HG03565 (cell line): ENCODE results near the gene NAPSA.
A peak's percentile ranks its signal among the peaks of the same experiment; 100 is the strongest.
"Not testable (repeated sequence)": the region's sequence is repeated elsewhere in the genome, so short reads cannot be mapped to it uniquely, and the experiment has no call there.

Source experiments
- ATAC-seq: cut with Tn5 transposase; IDR thresholded peaks from one replicate; pipeline ENCODE4 v1.9.1; 2021; ENCODE audit warnings: mild to moderate bottlenecking, moderate library complexity; ENCODE audit not compliant: unreplicated experiment

The NAPSA gene

GRCh38 chr19:50332244-50333038 lies 33.0 kb downstream of the NAPSA start:
- no peak for ATAC-seq

DNA sequence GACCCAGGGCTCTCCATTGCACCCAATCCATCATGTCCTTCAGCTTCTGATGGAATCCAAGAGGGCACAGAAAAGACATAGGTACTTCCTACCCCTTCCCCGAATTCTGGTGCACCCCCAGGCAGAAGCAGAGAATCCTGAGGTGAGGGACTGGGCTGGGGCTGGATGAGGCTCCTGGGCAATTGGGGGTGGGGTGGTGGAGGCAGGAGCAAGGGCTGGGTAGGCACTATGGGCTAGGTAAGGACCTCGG lies 33.5 kb downstream of the NAPSA start:
- ATAC-seq, result no peak

DNA sequence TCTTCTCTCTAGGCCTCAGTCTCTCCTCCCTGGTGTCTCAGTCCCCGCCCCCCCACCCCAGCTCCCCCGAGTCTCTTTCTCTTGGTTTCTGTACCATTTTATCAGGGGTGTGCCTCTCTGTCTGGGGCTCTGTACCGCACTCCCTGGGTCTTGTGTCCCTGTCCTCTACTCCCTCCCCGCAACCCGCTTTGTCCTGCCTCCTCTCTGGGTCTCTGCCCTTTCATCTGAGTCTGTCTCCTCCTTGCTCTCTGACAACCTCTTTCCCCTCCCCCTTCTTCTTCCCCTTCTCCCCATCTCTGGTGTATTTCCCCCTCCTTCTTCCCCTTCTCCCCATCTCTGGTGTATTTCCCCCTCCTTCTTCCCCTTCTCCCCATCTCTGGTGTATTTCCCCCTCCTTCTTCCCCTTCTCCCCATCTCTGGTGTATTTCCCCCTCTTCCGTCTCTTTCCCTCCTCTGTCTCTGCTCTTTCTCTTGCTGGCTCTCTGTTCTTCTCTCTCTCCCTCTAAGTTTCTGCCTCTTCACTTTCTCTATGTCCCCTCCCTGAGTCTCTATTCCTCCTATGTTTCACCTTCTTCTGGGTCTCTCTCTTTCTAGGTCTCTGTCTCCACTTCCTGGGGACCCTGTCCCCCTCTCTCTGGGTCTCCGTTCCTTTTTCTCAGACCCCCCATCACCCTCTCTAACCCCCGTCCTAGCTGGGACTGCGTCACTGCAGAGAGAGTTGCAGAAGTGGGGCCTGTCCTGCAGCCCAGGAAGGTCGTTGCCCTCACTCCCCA lies 34.0 kb downstream of the NAPSA start:
- ATAC-seq, result no peak

DNA sequence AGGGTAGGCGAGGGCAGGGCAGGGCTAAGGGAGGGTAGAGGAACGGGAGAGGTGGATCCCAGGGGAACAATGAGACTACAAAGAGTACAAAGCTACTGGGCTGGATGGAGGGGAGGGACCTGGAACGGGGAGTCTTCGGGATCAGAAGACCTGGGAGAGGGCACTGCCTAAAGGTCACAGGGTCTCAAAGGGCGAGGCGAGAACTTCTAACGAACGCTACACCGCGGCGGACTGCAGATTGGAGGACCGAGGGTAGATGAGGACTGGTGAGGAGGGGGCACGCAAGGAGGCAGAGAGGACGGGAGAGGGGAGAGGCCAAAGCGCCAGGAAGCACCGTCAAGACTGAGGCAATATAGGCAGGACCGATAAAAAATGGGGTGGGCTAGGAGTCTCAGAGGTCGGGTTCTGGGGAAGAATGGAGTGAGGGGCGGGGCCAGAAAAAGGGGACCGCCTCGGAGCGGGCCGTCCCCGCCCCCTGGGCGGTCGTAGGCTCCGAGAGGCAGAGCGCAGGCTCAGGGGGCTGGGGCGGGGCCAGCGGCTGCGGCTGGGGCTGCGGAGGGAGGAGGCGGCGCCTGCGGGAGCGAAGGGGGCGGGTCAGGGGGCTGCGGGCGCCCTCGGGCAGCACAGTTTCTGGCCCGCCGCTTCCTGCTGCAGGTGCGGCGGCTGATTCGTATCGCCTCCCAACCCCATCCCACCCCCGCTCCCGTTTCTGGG lies 34.9 kb downstream of the NAPSA start:
- ATAC-seq, result no peak

GRCh38 chr19:50329926-50330294 lies 35.5 kb downstream of the NAPSA start:
- not testable (repeated sequence) for ATAC-seq

- peak; percentile 34 for ATAC-seq
Measured at GRCh38 chr19:50329146-50329925, 36.1 kb downstream of the NAPSA start, which contains the start of gene KCNC3. TSS of gene KCNC3 (minus strand) at chr19:50329377. CDS start at chr19:50329082, 295 bp downstream.

- peak; percentile 2 for ATAC-seq
Measured at GRCh38 chr19:50328873-50329145, 36.6 kb downstream of the NAPSA start.

DNA sequence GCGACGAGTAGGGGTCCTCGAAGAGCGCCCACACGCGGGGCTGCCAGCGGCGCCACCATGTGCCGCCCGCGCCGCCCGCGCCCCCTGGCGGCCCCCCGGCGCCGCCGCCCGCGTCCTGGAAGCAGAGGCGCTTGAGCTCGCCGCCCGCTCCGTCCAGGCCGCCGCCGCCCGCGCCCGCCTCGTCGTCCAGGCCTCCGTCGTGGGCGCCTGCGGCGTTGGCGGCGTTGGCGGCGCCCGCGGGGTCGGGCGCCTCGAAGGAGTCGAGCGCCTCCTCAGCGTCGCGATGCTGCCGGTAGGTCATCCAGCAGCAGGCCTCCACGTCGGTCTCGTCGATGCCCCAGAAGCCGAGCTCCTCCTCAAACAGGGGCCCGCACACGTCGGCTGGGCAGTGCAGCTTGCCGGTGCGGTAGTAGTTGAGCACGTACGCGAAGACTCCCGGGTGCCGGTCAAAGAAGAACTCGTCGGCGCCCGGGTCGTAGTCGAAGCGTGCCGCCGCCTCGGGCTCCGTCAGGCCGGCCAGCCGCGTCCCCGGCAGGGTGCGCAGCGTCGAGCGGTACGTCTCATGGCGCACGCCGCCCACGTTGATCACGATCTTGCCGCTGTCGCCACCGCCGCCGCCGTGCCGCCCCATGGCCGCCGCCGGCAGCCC lies 37.1 kb downstream of the NAPSA start:
- peak; percentile 3 for ATAC-seq

DNA sequence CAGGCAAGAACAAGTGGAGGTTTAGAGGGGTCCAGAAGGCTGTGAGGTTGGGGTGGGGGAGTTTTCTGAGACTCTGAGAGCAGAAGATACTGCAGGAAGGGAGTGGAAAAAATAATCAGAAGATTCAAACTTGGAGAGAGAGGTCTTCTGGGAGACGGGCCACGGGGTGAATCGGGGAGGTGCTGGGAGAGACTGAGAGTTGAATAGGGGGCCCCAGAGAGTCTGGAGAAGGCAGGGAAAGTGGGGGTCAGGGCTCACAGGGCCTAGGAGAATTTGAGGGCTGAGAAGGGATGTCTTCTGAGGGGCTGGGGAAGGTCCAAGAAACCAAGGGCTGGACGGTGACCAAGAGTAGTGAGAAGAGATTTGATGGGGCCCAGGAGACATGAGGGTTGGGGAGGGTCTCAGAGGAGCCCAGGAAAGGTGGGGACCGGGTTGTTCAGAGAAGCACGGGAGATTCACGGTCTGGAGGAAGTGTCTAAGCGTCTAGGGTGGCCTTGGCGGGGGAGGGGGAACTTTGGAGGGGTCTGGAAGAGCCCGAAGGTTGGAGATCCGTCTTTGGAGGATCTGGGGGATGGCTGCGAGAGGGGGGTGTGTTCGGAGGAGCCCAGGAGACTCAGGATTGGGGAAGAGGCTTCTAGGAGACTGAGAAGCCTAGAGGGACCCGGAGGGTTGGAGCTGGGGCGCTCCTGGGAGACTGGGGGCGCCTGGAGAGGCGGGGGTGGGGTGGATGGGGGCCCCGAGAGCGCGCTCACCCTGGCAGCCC lies 37.8 kb downstream of the NAPSA start:
- ATAC-seq, result no peak

DNA sequence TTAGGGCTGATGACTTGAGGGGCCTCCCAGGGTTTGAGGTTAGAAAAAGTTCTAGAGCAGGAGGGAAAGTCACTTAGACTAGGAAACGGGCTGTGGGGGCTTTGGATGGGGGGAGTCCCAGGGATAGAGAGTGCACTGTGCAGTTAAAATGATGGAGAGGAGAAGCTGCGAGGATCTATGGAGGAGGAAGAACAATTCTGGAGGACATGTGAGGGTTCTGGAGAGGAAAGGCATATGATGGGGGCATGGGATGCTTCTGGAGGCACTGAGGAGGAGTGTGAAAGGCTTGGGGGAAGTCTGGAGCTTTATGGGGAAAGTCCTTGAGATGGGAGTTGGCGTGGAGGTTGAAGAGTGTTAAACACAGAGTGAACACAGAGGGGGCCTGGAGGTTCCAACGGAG lies 38.4 kb downstream of the NAPSA start:
- no peak for ATAC-seq

- ATAC-seq, result no peak
Measured at GRCh38 chr19:50326101-50326664, 39.3 kb downstream of the NAPSA start.

DNA sequence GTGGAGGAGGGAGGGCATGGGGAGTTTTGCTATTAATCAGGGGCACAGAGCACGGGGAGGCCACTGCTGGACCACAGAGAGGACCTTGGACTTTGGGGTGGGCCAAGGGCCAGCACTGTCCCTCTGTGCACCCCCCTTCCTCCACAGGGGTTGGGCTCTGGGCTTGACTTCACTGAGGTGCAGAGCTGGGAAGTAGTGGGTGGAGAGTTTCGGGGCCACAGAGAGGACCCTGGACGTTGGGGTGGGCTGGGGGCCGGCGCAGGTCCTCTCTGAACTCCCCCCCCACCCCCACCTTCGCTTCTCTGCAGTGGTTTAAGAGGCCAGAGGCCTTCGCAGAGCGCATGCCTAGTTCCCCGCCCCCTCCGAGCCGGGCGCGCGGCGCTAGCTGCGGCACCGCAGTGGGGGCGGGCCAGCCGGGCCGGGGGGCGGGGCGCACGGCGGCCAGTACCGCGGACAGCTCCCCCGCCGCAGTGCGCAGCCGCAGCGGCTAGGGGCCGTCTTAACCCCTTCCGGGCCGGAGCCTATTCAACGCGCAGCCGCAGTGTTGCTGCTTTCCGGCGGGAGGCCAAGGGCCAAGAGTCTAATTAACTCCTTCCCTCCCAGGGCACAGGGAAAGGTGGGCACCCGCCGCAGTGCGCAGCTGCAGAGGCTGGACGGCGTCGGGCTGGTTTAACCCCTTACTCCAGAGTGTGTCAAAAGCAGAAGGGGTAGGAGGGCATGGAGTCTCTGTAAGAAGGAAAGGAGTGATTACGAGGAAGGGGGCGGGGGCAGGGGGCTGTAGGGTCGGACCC lies 39.9 kb downstream of the NAPSA start:
- no peak for ATAC-seq

GRCh38 chr19:50324331-50324730 lies 41.1 kb downstream of the NAPSA start:
- ATAC-seq, result no peak

DNA sequence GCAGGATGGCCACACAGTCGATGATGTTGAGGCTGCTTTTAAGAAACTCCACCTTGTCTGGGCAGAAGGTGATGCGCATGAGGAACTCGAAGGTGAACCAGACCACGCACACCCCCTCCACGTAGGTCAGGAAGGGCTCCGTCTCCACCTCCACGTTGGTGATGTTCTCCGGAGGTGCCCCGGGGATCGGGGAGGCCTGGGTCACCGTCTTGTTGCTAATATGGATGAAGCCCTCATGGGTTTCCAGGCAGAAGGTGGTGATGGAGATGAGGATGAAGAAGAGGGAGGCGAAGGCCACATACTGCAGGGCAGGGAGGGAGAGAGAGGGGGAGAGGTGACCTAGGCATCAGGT lies 41.7 kb downstream of the NAPSA start:
- ATAC-seq, result no peak

DNA sequence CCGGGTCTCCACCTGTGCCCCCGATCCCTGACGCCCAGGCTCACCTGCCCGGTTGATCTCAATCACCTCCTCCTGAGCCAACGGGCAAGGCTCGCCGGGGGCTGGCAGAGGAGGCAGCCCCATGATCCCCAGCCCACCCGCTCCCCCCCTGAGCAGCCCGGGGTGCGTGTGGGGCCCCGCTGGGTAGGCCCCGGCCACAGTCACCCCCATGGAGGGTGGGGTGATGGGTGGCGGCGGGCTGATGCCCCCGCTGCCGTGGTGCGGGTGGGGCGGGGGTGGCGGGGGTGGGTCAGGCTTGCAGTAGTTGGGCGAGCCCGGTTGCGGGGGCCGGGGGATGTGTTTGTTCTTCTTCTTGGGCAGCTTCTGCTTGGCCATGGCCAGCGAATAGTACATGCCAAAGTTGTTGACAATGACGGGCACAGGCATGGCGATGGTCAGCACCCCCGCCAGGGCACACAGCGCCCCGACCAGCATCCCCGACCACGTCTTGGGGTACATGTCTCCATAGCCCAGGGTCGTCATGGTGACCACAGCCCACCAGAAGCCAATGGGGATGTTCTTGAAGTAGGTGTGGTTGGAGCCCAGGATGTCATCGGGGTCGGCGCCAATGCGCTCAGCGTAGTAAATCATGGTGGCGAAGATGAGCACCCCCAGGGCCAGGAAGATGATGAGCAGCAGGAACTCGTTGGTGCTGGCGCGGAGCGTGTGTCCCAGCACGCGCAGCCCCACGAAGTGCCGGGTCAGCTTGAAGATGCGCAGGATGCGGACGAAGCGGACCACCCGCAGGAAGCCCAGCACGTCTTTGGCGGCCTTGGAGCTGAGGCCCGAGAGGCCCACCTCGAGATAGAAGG lies 42.3 kb downstream of the NAPSA start:
- no peak for ATAC-seq

- ATAC-seq, result no peak
Measured at GRCh38 chr19:50322234-50322633, 43.2 kb downstream of the NAPSA start.

GRCh38 chr19:50321831-50322230 lies 43.6 kb downstream of the NAPSA start:
- ATAC-seq, result no peak

DNA sequence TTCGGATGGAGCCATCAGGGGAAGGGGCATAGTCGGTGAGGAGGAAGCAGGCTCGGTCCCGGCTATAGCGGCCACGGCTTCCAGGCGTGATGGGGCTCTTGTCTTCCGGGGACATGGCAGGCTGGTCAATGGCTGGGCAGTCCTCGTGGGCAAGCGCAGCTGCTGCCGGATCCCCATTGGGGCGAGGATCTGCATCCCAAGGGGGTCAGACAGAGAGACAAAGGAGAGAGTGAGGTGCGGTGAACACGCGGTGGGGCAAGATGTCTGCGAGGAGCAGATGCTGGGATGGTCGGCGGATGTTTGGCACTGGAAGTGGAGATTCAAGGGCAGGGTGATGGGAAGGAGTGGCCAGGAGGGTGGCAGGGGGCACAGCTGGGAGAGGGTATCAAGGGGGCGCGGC lies 44.8 kb downstream of the NAPSA start:
- ATAC-seq, result no peak
